HG03039 (cell line): ENCODE data around the gene TBC1D9B.

Experiments
- ATAC-seq: cut with Tn5 transposase; IDR thresholded peaks from one replicate; pipeline ENCODE4 v1.9.1; 2021; ENCODE audit warnings: mild to moderate bottlenecking, moderate library complexity; ENCODE audit not compliant: unreplicated experiment

TBC1D9B gene

GRCh38 chr5:179908528-179908927, 831 bp upstream of the TBC1D9B start:
- no peak for ATAC-seq

GRCh38 chr5:179906795-179907555, 722 bp downstream of the TBC1D9B start:
- no peak for ATAC-seq

DNA sequence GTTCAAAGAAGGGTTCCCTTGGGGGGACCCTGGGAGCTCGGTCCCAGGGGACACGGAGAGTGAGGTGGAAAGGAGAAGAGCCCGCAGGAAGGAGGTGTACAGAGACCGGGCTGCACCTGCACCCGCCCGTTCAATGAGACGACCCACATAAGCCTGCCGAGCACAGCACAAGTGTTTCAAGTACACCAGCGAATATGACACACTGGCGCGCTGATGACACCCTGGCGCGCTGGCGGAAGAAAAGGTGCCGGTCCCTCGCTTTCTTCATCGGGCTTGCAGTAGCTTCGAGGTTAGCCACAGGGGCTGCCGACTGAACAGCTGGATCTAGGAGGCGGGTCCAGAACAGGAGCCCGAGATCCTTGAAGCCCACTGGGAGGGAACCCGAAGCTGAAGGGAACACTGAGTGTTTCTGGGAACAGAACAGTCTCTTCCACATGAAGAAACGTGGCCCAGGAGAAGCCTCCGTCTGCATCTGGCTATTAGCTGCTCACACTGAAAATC, 1.4 kb downstream of the TBC1D9B start:
- no peak for ATAC-seq

DNA sequence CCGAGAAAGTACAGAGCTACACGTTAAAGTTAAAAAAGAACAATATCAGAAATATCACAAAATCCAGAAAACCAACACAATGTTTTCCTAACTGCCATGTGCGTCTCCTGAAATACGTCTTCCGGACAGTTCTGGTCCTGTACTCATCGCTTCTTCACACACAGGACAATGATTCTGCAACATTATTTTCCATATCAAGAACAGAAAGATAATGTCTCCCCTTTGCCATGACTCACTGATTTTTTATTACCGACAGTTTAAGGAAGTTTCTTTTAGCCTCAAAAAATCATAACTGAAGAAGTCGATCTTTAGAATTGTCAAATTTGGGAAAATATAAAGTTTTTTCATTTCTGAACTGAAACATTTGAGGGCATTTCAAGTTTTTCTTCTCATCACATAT, 2.5 kb downstream of the TBC1D9B start:
- ATAC-seq = no peak

DNA sequence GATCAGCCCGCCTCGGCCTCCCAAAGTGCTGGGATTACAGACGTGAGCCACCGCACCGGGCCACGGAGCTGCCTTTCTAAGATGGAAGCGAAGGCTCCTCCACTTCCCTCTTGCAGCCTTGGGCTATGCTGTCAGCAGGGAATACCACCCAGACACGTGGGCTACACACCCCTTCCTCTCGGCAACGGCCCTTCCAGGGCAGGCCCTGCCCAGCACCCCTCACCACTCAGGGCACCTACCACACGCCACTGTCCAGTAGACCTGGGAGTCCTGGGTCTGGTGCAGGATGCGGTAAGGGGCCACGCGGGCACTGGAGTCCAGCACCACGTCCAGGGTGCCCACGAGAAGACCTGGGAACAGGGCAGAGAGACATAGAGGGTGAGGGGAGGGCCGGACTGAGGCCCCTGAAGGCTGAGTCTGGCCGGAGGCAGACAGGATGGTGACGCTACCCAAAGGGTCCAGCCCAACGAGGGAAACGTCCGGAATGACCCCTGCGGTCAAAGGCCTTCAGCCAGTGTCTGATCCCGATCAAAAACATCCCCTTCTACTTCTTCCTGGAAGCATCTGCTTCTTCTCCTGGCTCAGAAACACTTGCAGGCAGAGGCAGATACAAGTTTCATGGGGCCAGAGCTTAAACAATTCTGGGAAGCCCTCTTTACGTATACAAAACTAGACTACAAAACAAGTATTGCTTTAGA, 3.1 kb downstream of the TBC1D9B start:
- ATAC-seq = no peak

DNA sequence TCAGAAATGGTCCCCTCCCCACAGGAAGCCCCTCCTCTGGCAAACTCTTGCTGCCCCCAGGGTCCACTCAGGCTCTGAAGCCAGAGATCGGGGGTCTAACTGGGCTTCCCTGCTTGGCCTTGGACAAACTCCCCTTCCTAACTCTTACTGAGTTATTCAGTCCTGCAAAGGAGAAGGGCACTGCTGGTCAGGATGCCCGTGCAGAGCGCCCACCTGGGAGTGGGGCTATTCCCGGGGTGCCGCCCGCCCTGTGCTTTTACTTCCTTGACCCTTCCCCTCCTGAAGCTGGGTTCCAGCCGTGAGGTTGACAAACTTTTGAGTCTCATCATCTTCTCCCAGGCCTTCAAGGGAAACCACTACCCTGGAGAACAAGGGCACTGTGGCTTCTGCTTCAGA, 4.9 kb downstream of the TBC1D9B start:
- no peak for ATAC-seq

GRCh38 chr5:179901915-179902762, 5.6 kb downstream of the TBC1D9B start:
- ATAC-seq = no peak

GRCh38 chr5:179901462-179901861, 6.2 kb downstream of the TBC1D9B start:
- ATAC-seq = no peak

DNA sequence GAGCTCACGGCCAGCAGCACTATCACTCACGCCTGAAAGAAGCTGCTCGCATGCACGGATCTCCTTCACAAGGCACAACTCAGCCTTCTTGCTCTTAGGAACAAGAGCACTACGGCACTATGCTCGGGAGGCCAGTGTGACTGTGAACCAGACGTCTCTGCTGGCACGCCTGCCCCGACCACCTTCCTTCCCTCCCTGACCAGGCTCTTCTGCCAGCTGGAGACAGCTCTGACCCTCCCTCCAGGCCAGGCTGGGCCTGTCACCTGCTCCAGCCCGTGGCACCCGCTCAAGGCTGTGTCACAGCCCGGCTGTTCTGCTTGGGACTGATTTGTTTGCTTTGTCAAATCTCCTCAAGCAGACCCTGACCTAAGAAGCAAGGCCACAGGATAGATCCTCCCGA, 7.0 kb downstream of the TBC1D9B start:
- no peak for ATAC-seq

DNA sequence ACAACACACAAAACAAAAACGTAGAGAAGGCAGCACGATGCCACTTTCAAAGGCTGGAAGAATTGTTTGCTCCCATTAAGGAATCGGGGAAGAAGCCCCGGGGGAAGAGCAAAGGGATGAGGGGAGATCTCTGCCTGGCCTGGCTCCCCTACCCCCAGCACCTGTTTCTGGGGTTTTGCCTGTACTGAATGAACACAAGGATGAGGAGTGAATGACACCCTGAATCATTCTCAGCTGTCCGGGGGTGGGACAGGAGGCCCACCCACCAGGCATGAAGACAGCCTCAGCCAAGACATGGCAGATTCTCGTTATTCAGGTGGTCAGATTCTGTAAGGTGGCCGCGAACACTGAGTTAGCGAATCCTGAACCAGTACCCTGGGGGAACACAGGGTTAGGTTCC, 7.5 kb downstream of the TBC1D9B start:
- ATAC-seq = no peak

DNA sequence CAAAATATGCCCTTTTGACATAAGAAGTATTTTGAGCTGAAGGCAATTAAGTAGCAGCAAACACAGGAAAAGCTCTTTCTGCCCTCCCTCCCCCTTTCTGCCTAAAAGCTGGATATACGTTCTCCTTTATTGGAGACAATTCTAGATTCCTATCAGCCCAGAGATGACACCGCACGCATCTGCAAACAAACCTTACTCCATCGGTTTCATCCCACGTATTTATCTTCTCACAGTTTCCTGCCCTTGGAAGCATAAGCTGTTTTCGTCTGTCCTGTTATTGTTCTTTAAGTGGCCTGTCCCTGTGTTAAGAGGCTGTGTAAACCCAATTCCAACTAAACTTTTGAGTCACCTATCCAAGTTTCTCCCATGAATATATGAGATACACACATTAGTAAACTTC, 11.8 kb downstream of the TBC1D9B start:
- ATAC-seq = no peak

DNA sequence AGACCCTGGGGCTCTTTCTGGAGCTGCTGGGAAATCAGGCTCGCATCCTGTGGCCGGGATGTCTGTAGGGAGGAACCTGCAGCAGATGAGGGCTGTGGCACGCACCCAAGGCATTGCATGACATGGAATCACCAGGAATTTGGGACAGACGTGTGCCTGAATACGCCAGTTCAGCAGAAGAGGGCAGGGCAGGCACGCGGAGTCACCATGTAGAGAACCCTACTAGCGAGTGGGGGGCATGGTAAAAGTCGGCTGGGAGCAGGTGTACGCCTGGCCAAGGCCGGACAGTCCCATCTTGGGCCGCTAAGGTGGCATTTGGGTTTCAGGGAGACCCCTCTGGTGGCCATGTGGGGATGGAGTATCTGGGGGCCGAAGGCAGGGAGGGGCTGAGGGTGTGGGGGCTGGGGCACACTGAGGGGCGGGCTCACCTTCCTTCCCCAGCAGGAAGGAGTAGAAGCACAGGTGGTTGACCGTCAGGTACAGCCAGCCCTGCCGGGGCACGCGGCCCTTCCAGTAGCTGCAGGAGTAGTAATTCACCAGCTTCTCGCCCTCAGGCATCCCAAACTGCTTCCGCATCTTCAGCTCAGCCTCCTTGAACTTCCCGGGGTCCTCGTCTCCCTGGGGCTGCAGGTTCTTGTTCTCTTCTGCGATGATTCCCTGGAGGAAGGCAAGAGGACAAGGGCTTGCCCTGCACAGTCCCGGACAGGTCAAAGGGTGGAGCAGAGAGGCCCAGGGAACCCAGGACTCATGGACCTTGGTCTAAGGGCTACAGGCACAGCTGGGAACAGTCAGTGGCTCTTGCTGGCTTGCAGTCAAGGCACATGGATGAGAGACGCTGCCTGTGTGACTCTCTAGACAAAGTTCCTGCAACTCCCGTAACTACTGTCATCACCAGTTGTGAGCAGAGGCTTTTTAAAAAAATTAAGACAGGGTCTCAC, 13.5 kb downstream of the TBC1D9B start:
- ATAC-seq = no peak

- ATAC-seq = no peak
These were observed 14.4 kb downstream of the TBC1D9B start for GRCh38 chr5:179893076-179893957.

DNA sequence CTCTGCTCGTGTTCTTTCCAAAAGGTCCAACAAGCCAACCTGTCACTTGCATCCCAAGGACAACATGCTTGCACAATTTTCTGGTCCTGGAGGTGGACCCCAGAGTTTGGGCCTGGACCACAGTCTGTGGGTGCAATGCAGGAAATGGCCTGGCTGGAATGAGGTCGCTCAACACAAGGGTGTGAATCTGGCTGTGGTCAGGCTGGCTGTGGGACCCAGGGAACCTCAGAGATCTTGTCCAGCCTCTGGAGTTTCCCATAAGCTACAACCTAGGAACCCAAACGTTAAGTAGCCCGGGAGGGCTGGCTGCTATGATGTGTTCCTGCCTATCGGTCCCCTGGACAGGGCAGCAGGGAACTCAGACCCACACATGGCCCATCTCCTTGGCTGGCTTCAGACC, 15.4 kb downstream of the TBC1D9B start:
- ATAC-seq = no peak

DNA sequence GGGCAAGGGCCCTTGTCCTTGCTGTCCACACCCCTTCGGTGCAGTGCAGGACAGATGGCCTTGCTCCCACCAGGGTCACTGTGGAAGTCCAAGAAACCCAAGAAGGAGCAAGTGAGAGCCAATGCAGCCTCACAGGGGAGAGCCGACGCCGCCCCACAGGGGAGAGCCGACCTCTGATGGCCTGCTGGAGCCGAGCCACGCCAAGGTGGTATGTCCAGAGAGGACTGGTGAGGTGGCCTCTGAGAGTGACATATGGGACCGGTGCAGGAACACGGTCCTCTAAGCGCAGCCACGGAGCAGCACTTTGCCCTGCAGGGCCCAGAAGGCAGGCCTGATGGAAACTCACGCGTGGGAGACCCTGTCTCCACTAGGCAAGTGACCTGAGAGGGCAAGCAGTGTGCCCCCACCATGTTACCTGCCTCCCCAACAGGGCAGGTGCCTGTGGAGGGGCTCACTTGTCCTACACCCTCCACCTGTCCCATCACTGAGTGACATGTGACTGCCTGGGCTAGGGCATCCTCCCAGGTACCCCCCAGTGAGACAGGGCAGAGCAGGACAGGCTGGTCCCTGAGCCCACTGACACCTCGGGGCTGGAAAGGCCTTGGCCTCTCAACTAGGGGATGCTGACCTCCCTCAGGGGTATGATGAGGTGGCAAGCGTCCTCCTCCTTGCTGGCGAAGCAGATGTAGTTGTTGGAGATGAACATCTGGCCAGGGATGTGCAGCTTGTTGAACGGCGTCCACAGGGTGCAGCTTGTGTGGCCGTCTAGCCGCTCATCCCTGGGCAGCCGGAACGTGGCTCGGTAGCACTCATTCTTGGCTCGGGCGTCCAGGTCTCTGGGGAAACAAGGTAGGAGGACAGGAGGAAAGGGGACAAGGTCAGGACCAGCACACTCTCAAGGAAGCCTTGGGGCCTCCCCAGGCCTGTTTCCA, 16.7 kb downstream of the TBC1D9B start:
- no peak for ATAC-seq

GRCh38 chr5:179889885-179890284, 17.8 kb downstream of the TBC1D9B start:
- ATAC-seq = no peak

- ATAC-seq = no peak
These were observed 19.9 kb downstream of the TBC1D9B start for GRCh38 chr5:179887802-179888201.

DNA sequence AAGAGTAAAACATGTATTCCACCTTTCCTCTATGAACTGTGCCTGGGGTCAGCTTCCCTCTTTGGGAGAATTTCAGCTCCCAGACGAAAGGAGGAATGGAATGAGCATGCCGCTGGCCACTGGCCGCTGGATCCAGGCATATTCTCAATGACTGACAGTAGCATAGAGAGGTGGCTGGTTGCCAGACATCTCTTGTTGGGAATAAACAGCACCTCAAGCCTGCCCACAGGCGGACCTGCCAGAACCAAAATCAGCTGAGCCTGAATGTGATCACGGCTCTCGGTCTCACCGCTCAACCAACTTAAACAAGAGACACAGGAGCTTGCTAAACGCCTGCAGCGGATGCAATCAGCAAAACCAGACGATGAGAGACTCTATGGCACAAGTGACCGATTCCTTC, 20.6 kb downstream of the TBC1D9B start:
- no peak for ATAC-seq
